ENCODE data around the gene CHST15. TPM values are rescaled to one million over a fixed set of nuclear protein-coding genes. Genes with fewer than 3 reads are reported as not detected.
A peak's percentile ranks its signal among the peaks of the same experiment; 100 is the strongest.

CHST15 gene
- total and polyA plus RNA-seq, 4 donors, result 2.9 to 16.5 (median 6.4) TPM

- Histone ChIP-seq H3K4me3 (ENCODE audit: low read depth in 1 of 3, low read length in 3 of 3) (no peak overlapping the region), H3K36me3 (ENCODE audit: control insufficient read depth in 4 of 4, insufficient read depth in 3 of 4, low read depth in 1 of 4, low read length in 3 of 4) (peaks cover 0 to 14% (median 0%) of the 10 kb centered on the region in 4 donors), H3K9me3 (ENCODE audit: control insufficient read depth in 4 of 4, low read length in 3 of 4) (no peaks in the 10 kb centered on the region), H3K27ac (ENCODE audit: low read depth in 1 of 2, low read length in 2 of 2) (peak overlapping the region; percentile 14 to 54), H3K4me1 (ENCODE audit: control insufficient read depth in 4 of 4, insufficient read depth in 4 of 4, low read length in 3 of 4) (peaks cover 0 to 11% (median 4%) of the 10 kb centered on the region in 4 donors), H3K27me3 (ENCODE audit: control insufficient read depth in 4 of 4, insufficient read depth in 4 of 4, low read length in 3 of 4) (no peaks in the 10 kb centered on the region), H3K9ac (ENCODE audit: low read depth in 1 of 2, low read length in 2 of 2) (no peak overlapping the region)
- peak; percentile 64 for TF ChIP-seq NR2F2 (IDR thresholded peaks at IDR 0.05)
- TF ChIP-seq MAX (IDR thresholded peaks at IDR 0.05), result no peak
- WGBS, result 70% methylated on average over 11 of the region's 11 CpGs
- DNase-seq (ENCODE audit: low spot score), result no peak
These were observed 53.9 kb downstream of the CHST15 start for GRCh38 chr10:124039483-124040013.

DNA sequence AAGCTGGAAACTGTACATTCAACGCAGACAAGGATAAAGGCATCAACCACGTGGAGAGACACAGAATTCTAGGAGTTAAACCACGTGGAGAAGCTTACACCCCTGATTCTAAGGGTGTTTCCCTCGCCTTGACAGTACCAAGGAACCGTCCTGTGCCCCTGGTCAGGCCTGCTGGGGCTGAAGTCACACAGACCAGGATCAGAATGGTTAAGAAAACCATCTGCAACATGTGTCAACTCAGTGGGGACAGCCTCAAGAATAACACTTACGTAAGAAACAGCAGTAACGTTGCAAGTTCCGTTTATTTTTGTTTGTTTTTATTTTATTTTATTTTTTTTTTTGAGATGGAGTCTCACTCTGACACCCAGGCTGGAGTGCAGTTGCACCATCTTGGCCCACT, 55.6 kb downstream of the CHST15 start:
- H3K36me3 ChIP-seq (ENCODE audit: control insufficient read depth in 4 of 4, insufficient read depth in 3 of 4, low read depth in 1 of 4, low read length in 3 of 4), result peaks cover 0 to 14% (median 0%) of the 10 kb centered on the region in 4 donors
- WGBS, result 65% methylated on average over 8 of the region's 8 CpGs
- no peak overlapping the region for H3K9ac ChIP-seq (ENCODE audit: low read depth in 1 of 2, low read length in 2 of 2)
- TF ChIP-seq MAX (IDR thresholded peaks at IDR 0.05), result no peak
- TF ChIP-seq RAD21 (IDR thresholded peaks at IDR 0.05), result no peak
- TF ChIP-seq GABPA (IDR thresholded peaks at IDR 0.05 in 1 of 2, conservative IDR thresholded peaks at IDR 0.05 in 1 of 2), result no peak
- H3K4me3 ChIP-seq (ENCODE audit: low read depth in 1 of 3, low read length in 3 of 3), result no peak overlapping the region
- peaks cover 1 to 14% (median 4%) of the 10 kb centered on the region in 4 donors for H3K4me1 ChIP-seq (ENCODE audit: control insufficient read depth in 4 of 4, insufficient read depth in 4 of 4, low read length in 3 of 4)
- H3K27ac ChIP-seq (ENCODE audit: low read depth in 1 of 2, low read length in 2 of 2), result peak overlapping the region in 1 of 2 donors; percentile 66
- H3K27me3 ChIP-seq (ENCODE audit: control insufficient read depth in 4 of 4, insufficient read depth in 4 of 4, low read length in 3 of 4), result no peaks in the 10 kb centered on the region
- no peaks in the 10 kb centered on the region for H3K9me3 ChIP-seq (ENCODE audit: control insufficient read depth in 4 of 4, low read length in 3 of 4)
- DNase-seq (ENCODE audit: low spot score), result no peak

- H3K27ac ChIP-seq (ENCODE audit: low read depth in 1 of 2, low read length in 2 of 2), result peak overlapping the region in 1 of 2 donors; percentile 66
These were observed 56.1 kb downstream of the CHST15 start for GRCh38 chr10:124037286-124037685.

More at GRCh38 chr10:124037286-124037685, 56.1 kb downstream of the CHST15 start:
- peaks cover 0 to 14% (median 2%) of the 10 kb centered on the region in 4 donors for H3K4me1 ChIP-seq (ENCODE audit: control insufficient read depth in 4 of 4, insufficient read depth in 4 of 4, low read length in 3 of 4)
- no peaks in the 10 kb centered on the region for H3K27me3 ChIP-seq (ENCODE audit: control insufficient read depth in 4 of 4, insufficient read depth in 4 of 4, low read length in 3 of 4)
- no peak for DNase-seq (ENCODE audit: low spot score)
- TF ChIP-seq HNF4G (IDR thresholded peaks at IDR 0.05), result no peak
- TF ChIP-seq, protein P1, sequence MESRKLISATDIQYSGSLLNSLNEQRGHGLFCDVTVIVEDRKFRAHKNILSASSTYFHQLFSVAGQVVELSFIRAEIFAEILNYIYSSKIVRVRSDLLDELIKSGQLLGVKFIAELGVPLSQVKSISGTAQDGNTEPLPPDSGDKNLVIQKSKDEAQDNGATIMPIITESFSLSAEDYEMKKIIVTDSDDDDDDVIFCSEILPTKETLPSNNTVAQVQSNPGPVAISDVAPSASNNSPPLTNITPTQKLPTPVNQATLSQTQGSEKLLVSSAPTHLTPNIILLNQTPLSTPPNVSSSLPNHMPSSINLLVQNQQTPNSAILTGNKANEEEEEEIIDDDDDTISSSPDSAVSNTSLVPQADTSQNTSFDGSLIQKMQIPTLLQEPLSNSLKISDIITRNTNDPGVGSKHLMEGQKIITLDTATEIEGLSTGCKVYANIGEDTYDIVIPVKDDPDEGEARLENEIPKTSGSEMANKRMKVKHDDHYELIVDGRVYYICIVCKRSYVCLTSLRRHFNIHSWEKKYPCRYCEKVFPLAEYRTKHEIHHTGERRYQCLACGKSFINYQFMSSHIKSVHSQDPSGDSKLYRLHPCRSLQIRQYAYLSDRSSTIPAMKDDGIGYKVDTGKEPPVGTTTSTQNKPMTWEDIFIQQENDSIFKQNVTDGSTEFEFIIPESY (IDR thresholded peaks at IDR 0.05), result no peak
- TF ChIP-seq, protein P2, sequence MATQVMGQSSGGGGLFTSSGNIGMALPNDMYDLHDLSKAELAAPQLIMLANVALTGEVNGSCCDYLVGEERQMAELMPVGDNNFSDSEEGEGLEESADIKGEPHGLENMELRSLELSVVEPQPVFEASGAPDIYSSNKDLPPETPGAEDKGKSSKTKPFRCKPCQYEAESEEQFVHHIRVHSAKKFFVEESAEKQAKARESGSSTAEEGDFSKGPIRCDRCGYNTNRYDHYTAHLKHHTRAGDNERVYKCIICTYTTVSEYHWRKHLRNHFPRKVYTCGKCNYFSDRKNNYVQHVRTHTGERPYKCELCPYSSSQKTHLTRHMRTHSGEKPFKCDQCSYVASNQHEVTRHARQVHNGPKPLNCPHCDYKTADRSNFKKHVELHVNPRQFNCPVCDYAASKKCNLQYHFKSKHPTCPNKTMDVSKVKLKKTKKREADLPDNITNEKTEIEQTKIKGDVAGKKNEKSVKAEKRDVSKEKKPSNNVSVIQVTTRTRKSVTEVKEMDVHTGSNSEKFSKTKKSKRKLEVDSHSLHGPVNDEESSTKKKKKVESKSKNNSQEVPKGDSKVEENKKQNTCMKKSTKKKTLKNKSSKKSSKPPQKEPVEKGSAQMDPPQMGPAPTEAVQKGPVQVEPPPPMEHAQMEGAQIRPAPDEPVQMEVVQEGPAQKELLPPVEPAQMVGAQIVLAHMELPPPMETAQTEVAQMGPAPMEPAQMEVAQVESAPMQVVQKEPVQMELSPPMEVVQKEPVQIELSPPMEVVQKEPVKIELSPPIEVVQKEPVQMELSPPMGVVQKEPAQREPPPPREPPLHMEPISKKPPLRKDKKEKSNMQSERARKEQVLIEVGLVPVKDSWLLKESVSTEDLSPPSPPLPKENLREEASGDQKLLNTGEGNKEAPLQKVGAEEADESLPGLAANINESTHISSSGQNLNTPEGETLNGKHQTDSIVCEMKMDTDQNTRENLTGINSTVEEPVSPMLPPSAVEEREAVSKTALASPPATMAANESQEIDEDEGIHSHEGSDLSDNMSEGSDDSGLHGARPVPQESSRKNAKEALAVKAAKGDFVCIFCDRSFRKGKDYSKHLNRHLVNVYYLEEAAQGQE (IDR thresholded peaks at IDR 0.05), result no peak
- H3K9ac ChIP-seq (ENCODE audit: low read depth in 1 of 2, low read length in 2 of 2), result no peak overlapping the region
- WGBS, result 86% methylated on average over 5 of the region's 5 CpGs
- H3K9me3 ChIP-seq (ENCODE audit: control insufficient read depth in 4 of 4, low read length in 3 of 4), result no peaks in the 10 kb centered on the region
- no peak overlapping the region for H3K4me3 ChIP-seq (ENCODE audit: low read depth in 1 of 3, low read length in 3 of 3)
- peaks cover 0 to 14% (median 0%) of the 10 kb centered on the region in 4 donors for H3K36me3 ChIP-seq (ENCODE audit: control insufficient read depth in 4 of 4, insufficient read depth in 3 of 4, low read depth in 1 of 4, low read length in 3 of 4)
